Stomach (tissue), 4 donors: Measurements from ENCODE around the gene RGL3.

Experiments used
- EP300 ChIP-seq: sonication (generic); formaldehyde crosslinking; IDR thresholded peaks from one replicate; pipeline ENCODE4 v1.6.1; 2017; ENCODE audit warnings: antibody characterized with exemption
- POLR2AphosphoS5 ChIP-seq, 3 donors: sonication (generic); formaldehyde crosslinking; IDR thresholded peaks; one replicate each; pipeline ENCODE4 v1.6.1; 2016; ENCODE audit warnings: antibody characterized with exemption in 3 of 3

GRCh38 chr19:11384778-11385129 lies 34.4 kb downstream of the RGL3 start:
- TF ChIP-seq EP300 = no peak
- no peak for TF ChIP-seq POLR2AphosphoS5 (IDR thresholded peaks at IDR 0.05)
